Keratinocyte (primary cell): ENCODE data around the gene URAD. TPM values are rescaled to one million over a fixed set of nuclear protein-coding genes. Genes with fewer than 3 reads are reported as not detected.
"Not testable (repeated sequence)": the region's sequence is repeated elsewhere in the genome, so short reads cannot be mapped to it uniquely, and the experiment has no call there.

ENCODE experiments used
- DNase-seq: peaks from one replicate; pipeline ENCODE4 v3.0.0-alpha.2; 2011; ENCODE audit warnings: low read depth, missing footprints, low spot score
- FAIRE-seq: peaks from 2 replicates; lab custom pipeline; 2011; peaks lifted over from hg19 to GRCh38; lab: Jason Lieb, UNC
- H2AFZ ChIP-seq: 2 replicates; pipeline ENCODE4 v1.6.0; 2012; ENCODE audit warnings: low read length, control low read depth, inconsistent platforms; ENCODE audit not compliant: control insufficient read depth
- H3K27ac ChIP-seq: 2 replicates; pipeline ENCODE4 v1.5.1; 2011; ENCODE audit warnings: low read length; ENCODE audit not compliant: control insufficient read depth, insufficient read depth
- H3K27me3 ChIP-seq: 3 replicates; pipeline ENCODE4 v1.6.0; 2011; ENCODE audit warnings: low read length; ENCODE audit not compliant: control insufficient read depth, insufficient read depth; ENCODE audit errors: extremely low read depth
- H3K36me3 ChIP-seq, 2 experiments: 2 replicates in 1 of 2; 3 replicates in 1 of 2; pipeline ENCODE4 v1.5.1; 2011; ENCODE audit warnings: low read length in 2 of 2, mild to moderate bottlenecking in 1 of 2; ENCODE audit not compliant: control insufficient read depth in 2 of 2, insufficient read depth in 2 of 2; ENCODE audit errors: extremely low read depth in 1 of 2
- H3K4me1 ChIP-seq: 3 replicates; pipeline ENCODE4 v1.5.1; 2011; ENCODE audit warnings: low read length; ENCODE audit not compliant: control insufficient read depth, insufficient read depth; ENCODE audit errors: extremely low read depth
- H3K4me2 ChIP-seq: 3 replicates; pipeline ENCODE4 v1.6.0; 2011; ENCODE audit warnings: low read depth, low read length; ENCODE audit not compliant: control insufficient read depth, insufficient read depth; ENCODE audit errors: extremely low read depth
- H3K4me3 ChIP-seq, 3 experiments: fragments of 200-600 bp in 1 of 3; sonication (generic) in 1 of 3; 2 replicates in 2 of 3; 3 replicates in 1 of 3; pipeline ENCODE4 v1.5.1; 2011 to 2016; ENCODE audit warnings: low read length in 3 of 3, mild to moderate bottlenecking in 3 of 3, control low read depth in 2 of 3, inconsistent platforms in 1 of 3, low read depth in 1 of 3, mixed read lengths in 1 of 3, mixed run types in 1 of 3, moderate library complexity in 1 of 3; ENCODE audit not compliant: control insufficient read depth in 2 of 3, insufficient read depth in 2 of 3; ENCODE audit errors: extremely low read depth in 1 of 3
- H3K79me2 ChIP-seq: 2 replicates; pipeline ENCODE4 v1.6.0; 2012; ENCODE audit warnings: low read length; ENCODE audit not compliant: control insufficient read depth, insufficient read depth
- H3K9ac ChIP-seq: 3 replicates; pipeline ENCODE4 v1.6.0; 2011; ENCODE audit warnings: low read length; ENCODE audit not compliant: control insufficient read depth, insufficient read depth; ENCODE audit errors: extremely low read depth
- H3K9me1 ChIP-seq: 3 replicates; pipeline ENCODE4 v1.6.0; 2011; ENCODE audit warnings: low read length; ENCODE audit not compliant: control insufficient read depth, insufficient read depth; ENCODE audit errors: extremely low read depth
- H3K9me3 ChIP-seq: 2 replicates; pipeline ENCODE4 v1.5.1; 2012; ENCODE audit warnings: low read depth, low read length; ENCODE audit not compliant: control insufficient read depth
- H4K20me1 ChIP-seq: 3 replicates; pipeline ENCODE4 v1.6.0; 2011; ENCODE audit warnings: low read length; ENCODE audit not compliant: control insufficient read depth, insufficient read depth; ENCODE audit errors: extremely low read depth
- EZH2 ChIP-seq: IDR thresholded peaks from one replicate; pipeline ENCODE4 v1.6.1; 2012; ENCODE audit warnings: inconsistent platforms, mild to moderate bottlenecking, low read length, moderate library complexity
- dilution Hi-C: fragments of 300-500 bp; cut with MboI; formaldehyde crosslinking; loops from one replicate; pipeline ENCODE4 v1.7.0; 2020; ENCODE audit warnings: low sequenced_read_pairs; ENCODE audit not compliant: extremely low pct_ligation_motif_present
- polyA plus RNA-seq, 5 experiments: library from polyadenylated mRNA; depleted of rRNA in 3 of 5; stranded (reverse) in 3 of 5; stranded (forward) in 1 of 5; unstranded in 1 of 5; fragments of >200 nt; gene quantifications; 1 replicate in 1 of 5; 2 replicates in 3 of 5; 3 replicates in 1 of 5; pipeline versions ENCODE4 v1.2.1 to v1.2.3, GENCODE V29; 2011 to 2012; ENCODE audit warnings: missing spikeins in 2 of 5, low read depth in 1 of 5, low replicate concordance in 1 of 5
- TF ChIP-seq, protein P1 (sequence below), 3 experiments: IDR thresholded peaks in 1 of 3; conservative IDR thresholded peaks in 1 of 3; optimal IDR thresholded peaks in 1 of 3; 2 replicates in 2 of 3; 3 replicates in 1 of 3; pipeline versions ENCODE3 to v1.5.1; 2011; ENCODE audit warnings: low read length in 3 of 3, mild to moderate bottlenecking in 3 of 3, moderate library complexity in 2 of 3, control low read depth in 1 of 3, inconsistent platforms in 1 of 3; ENCODE audit not compliant: insufficient read depth in 2 of 3; ENCODE audit errors: extremely low read depth in 1 of 3

The URAD gene
- polyA plus RNA-seq, 1 donor (not counting 4 experiments of a cell fraction or from before 2014, with no cell fraction given): not detected

DNA sequence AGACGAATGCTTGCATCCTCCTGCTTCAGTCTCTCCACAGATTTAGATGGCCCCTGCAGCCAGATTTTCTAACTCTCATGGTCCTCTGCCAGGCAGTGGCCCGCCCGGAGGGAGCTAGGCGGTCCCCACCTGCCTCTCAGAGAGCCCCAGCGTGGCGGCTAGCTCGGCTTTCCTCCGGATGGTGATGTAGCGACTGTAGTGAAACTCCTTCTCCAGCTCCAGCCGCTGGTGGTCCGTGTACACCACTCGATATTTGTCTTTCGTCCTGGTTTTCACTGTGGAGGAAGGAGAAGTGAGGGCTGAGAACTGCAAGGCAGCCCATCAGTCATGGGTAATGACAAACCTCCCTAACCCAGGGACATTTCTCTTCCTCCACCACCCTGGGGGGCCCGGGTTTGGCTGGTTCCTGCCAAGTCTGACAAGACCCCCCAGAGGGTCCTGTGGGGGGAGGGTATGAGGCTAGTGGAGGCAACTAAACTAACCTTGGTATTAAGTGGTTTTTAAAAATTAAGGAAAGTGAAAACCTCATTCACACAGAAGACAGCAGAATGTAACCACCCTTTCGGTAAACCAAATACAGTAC lies 23.7 kb downstream of the URAD start:
- peaks cover 3% of the 10 kb centered on the region for H3K4me1 ChIP-seq
- no peak overlapping the region for H3K27ac ChIP-seq
- H3K79me2 ChIP-seq: no peaks in the 10 kb centered on the region
- dilution Hi-C loops: loop anchor here (25.0 kb wide), 1 partner anchor 128 kb away; no protein-coding TSS in a partner anchor
- no peak overlapping the region for H3K9ac ChIP-seq
- no peak overlapping the region for H2AFZ ChIP-seq
- H3K36me3 ChIP-seq: no peaks in the 10 kb centered on the region
- H3K27me3 ChIP-seq: peaks cover 85% of the 10 kb centered on the region
- no peaks in the 10 kb centered on the region for H4K20me1 ChIP-seq
- H3K9me1 ChIP-seq: no peaks in the 10 kb centered on the region
- DNase-seq (no peak), FAIRE-seq (no peak)
- TF ChIP-seq, protein P1, sequence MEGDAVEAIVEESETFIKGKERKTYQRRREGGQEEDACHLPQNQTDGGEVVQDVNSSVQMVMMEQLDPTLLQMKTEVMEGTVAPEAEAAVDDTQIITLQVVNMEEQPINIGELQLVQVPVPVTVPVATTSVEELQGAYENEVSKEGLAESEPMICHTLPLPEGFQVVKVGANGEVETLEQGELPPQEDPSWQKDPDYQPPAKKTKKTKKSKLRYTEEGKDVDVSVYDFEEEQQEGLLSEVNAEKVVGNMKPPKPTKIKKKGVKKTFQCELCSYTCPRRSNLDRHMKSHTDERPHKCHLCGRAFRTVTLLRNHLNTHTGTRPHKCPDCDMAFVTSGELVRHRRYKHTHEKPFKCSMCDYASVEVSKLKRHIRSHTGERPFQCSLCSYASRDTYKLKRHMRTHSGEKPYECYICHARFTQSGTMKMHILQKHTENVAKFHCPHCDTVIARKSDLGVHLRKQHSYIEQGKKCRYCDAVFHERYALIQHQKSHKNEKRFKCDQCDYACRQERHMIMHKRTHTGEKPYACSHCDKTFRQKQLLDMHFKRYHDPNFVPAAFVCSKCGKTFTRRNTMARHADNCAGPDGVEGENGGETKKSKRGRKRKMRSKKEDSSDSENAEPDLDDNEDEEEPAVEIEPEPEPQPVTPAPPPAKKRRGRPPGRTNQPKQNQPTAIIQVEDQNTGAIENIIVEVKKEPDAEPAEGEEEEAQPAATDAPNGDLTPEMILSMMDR (optimal IDR thresholded peaks at IDR 0.05 in 1 of 3, IDR thresholded peaks at IDR 0.05 in 1 of 3, conservative IDR thresholded peaks at IDR 0.05 in 1 of 3; ENCODE audit: extremely low read depth in 1 of 3, insufficient read depth in 2 of 3, low read length in 3 of 3): no peak
- TF ChIP-seq EZH2: no peak
- no peak overlapping the region for H3K4me3 ChIP-seq
- no peaks in the 10 kb centered on the region for H3K9me3 ChIP-seq
- H3K4me2 ChIP-seq: no peak overlapping the region

DNA sequence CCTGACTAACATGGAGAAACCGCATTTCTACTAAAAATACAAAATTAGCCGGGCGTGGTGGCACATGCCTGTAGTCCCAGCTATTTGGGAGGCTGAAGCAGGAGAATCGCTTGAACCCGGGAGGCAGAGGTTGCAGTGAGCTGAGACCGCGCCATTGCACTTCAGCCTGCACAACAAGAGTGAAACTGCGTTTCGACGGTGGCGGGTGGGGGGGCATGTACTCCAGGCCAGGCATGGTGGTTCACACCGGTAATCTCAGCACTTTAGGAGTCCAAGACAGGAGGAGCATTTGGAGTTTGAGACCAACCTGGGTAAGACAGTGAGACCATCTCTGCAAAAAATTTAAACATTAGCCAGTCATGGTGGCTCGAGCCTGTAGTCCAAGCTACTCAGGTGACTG lies 24.3 kb downstream of the URAD start:
- FAIRE-seq: not testable (repeated sequence)
- dilution Hi-C loops: loop anchor here (25.0 kb wide), 1 partner anchor 127 kb away; no protein-coding TSS in a partner anchor

DNA sequence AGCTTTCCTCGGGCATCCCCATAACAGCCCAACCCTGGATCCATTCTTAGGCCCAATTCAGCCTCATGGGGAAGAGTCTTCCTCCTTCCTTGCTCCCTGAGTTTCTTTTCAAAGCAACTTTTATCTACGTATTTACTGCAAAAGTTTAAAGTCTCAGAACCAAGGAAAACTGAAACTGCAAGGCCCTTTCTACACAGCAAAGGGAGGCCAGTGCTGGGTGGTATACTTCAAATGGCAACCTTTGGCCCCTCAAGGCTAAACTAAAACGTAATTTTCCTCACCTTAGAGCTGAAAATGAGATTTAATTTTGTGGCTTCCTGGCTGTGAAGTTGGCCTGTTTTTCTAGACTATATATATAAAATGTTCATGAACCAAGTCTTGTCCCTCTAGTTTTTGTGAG lies 25.0 kb downstream of the URAD start:
- H3K9me1 ChIP-seq: no peaks in the 10 kb centered on the region
- no peak overlapping the region for H3K4me2 ChIP-seq
- dilution Hi-C loops: loop anchor here (25.0 kb wide), 1 partner anchor 126 kb away; no protein-coding TSS in a partner anchor
- H3K4me3 ChIP-seq: no peak overlapping the region
- no peaks in the 10 kb centered on the region for H3K36me3 ChIP-seq
- H2AFZ ChIP-seq: no peak overlapping the region
- H3K27ac ChIP-seq: no peak overlapping the region
- H3K4me1 ChIP-seq: peaks cover 3% of the 10 kb centered on the region
- no peaks in the 10 kb centered on the region for H4K20me1 ChIP-seq
- no peak for DNase-seq
- TF ChIP-seq, protein P1 (optimal IDR thresholded peaks at IDR 0.05 in 1 of 3, IDR thresholded peaks at IDR 0.05 in 1 of 3, conservative IDR thresholded peaks at IDR 0.05 in 1 of 3; ENCODE audit: extremely low read depth in 1 of 3, insufficient read depth in 2 of 3, low read length in 3 of 3): no peak
- TF ChIP-seq EZH2: no peak
- H3K9me3 ChIP-seq: no peaks in the 10 kb centered on the region
- H3K79me2 ChIP-seq: no peaks in the 10 kb centered on the region
- H3K9ac ChIP-seq: no peak overlapping the region
- H3K27me3 ChIP-seq: peaks cover 81% of the 10 kb centered on the region
- FAIRE-seq: no peak

More for the DNA sequence above, 24.3 kb downstream of the URAD start:
- H4K20me1 ChIP-seq, H3K4me3 ChIP-seq, H3K9ac ChIP-seq, H3K9me3 ChIP-seq, H3K27ac ChIP-seq, H3K9me1 ChIP-seq, H3K4me2 ChIP-seq, H3K4me1 ChIP-seq, H3K79me2 ChIP-seq, H2AFZ ChIP-seq, H3K36me3 ChIP-seq, DNase-seq: not testable (repeated sequence)
- H3K27me3 ChIP-seq: peaks cover 85% of the 10 kb centered on the region
